Measurements from ENCODE around the gene SPINK4.

SPINK4 gene

DNA sequence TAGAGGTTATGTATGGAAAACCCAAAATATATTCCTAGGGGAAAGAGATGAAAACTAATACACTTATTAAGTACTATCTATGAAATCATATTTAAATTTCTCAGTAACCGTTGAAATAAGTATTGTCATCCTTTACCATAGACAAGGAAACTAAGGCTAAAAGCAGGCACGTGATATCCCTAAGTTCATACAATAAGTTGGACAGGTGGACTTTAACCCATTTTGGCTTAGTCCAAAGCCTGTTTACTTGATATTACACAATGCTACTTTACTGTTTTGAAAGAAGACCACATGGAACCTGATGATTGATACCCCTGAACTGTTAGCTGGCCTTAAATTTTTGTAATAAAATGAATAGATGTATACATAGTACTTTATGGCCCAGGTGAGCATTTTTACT is 53.8 kb downstream of the SPINK4 start:
- Histone ChIP-seq H4K20me1 (ENCODE audit: insufficient read depth, low read length) (peaks cover 21% of the 10 kb centered on the region), H2AFZ (ENCODE audit: low read depth, low read length) (no peak overlapping the region), H3K9ac (ENCODE audit: low read depth, low read length) (no peak overlapping the region), H3K4me2 (ENCODE audit: insufficient read depth, low read length) (no peak overlapping the region), H3K4me1 (ENCODE audit: insufficient read depth, low read length) (peaks cover 61% of the 10 kb centered on the region), H3K79me2 (ENCODE audit: insufficient read depth, low read length) (peaks cover 81% of the 10 kb centered on the region), H3K9me3 (ENCODE audit: insufficient read depth, low read length, severe bottlenecking) (no peaks in the 10 kb centered on the region), H3K36me3 (ENCODE audit: insufficient read depth, low read length) (peaks cover 52% of the 10 kb centered on the region), H3K27me3 (ENCODE audit: insufficient read depth, low read length, poor library complexity) (no peaks in the 10 kb centered on the region), H3K4me3 (ENCODE audit: low read depth in 1 of 2, low read length in 2 of 2) (no peak overlapping the region), H3K27ac (ENCODE audit: low read length) (no peak overlapping the region)
- TF ChIP-seq, protein P1, sequence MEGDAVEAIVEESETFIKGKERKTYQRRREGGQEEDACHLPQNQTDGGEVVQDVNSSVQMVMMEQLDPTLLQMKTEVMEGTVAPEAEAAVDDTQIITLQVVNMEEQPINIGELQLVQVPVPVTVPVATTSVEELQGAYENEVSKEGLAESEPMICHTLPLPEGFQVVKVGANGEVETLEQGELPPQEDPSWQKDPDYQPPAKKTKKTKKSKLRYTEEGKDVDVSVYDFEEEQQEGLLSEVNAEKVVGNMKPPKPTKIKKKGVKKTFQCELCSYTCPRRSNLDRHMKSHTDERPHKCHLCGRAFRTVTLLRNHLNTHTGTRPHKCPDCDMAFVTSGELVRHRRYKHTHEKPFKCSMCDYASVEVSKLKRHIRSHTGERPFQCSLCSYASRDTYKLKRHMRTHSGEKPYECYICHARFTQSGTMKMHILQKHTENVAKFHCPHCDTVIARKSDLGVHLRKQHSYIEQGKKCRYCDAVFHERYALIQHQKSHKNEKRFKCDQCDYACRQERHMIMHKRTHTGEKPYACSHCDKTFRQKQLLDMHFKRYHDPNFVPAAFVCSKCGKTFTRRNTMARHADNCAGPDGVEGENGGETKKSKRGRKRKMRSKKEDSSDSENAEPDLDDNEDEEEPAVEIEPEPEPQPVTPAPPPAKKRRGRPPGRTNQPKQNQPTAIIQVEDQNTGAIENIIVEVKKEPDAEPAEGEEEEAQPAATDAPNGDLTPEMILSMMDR (IDR thresholded peaks at IDR 0.05; ENCODE audit: borderline replicate concordance, extremely low read depth, low read length, poor library complexity, severe bottlenecking) = no peak
- TF ChIP-seq EZH2 (IDR thresholded peaks at IDR 0.05; ENCODE audit: borderline replicate concordance, low read depth, low read length, severe bottlenecking) = no peak
- ATAC-seq (ENCODE audit: insufficient read depth, low read depth) = no peak
- DNase-seq = no peak

DNA sequence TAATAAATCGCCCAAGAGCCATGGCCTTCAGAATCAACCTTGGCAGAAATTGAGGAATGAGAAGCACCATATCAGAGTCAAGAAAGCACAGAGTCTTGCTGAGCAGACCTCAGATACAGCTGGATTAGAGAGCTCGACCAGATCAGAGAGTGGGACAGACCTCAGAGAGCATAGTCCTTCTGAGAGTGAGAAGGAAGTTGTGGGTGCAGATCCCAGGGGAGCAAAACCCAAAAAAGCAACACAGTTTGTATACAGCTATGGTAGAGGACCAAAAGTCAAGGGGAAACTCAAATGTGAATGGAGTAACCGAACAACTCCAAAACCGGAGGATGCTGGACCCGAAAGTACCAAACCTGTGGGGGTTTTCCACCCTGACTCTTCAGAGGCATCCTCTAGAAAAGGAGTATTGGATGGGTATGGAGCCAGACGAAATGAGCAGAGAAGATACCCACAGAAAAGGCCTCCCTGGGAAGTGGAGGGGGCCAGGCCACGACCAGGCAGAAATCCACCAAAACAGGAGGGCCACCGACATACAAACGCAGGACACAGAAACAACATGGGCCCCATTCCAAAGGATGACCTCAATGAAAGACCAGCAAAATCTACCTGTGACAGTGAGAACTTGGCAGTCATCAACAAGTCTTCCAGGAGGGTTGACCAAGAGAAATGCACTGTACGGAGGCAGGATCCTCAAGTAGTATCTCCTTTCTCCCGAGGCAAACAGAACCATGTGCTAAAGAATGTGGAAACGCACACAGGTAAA is 54.9 kb downstream of the SPINK4 start:
- no peak overlapping the region for H3K27ac ChIP-seq (ENCODE audit: low read length)
- H3K27me3 ChIP-seq (ENCODE audit: insufficient read depth, low read length, poor library complexity) = no peaks in the 10 kb centered on the region
- peaks cover 92% of the 10 kb centered on the region for H3K79me2 ChIP-seq (ENCODE audit: insufficient read depth, low read length)
- DNase-seq = no peak
- no peak overlapping the region for H3K4me3 ChIP-seq (ENCODE audit: low read depth in 1 of 2, low read length in 2 of 2)
- no peaks in the 10 kb centered on the region for H3K9me3 ChIP-seq (ENCODE audit: insufficient read depth, low read length, severe bottlenecking)
- H4K20me1 ChIP-seq (ENCODE audit: insufficient read depth, low read length) = peaks cover 21% of the 10 kb centered on the region
- no peak for TF ChIP-seq EZH2 (IDR thresholded peaks at IDR 0.05; ENCODE audit: borderline replicate concordance, low read depth, low read length, severe bottlenecking)
- TF ChIP-seq, protein P1 (IDR thresholded peaks at IDR 0.05; ENCODE audit: borderline replicate concordance, extremely low read depth, low read length, poor library complexity, severe bottlenecking) = no peak
- H3K4me1 ChIP-seq (ENCODE audit: insufficient read depth, low read length) = peaks cover 54% of the 10 kb centered on the region
- no peak for ATAC-seq (ENCODE audit: insufficient read depth, low read depth)
- no peak overlapping the region for H3K4me2 ChIP-seq (ENCODE audit: insufficient read depth, low read length)
- no peak overlapping the region for H3K9ac ChIP-seq (ENCODE audit: low read depth, low read length)
- peaks cover 63% of the 10 kb centered on the region for H3K36me3 ChIP-seq (ENCODE audit: insufficient read depth, low read length)
- no peak overlapping the region for H2AFZ ChIP-seq (ENCODE audit: low read depth, low read length)

DNA sequence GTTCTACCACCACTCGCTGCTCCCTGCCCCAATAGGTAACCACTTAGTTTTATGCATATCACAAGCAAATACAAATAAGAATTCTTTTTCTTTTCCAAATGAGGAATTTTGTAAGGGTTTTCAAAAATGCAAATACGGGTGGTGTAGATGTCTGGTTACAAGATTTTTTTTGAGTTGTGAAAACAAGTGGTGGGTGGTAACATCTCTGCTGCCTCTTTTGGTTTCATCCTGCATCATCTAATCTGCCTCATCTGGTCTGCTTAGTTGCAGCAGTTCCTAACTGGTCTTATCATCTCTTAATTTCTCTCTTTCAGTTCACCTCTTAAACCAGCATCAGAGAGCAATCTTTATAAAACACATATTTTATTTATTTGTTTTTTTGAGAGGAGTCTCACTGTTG is 55.6 kb downstream of the SPINK4 start:
- no peak for DNase-seq
- Histone ChIP-seq H3K27ac (ENCODE audit: low read length) (no peak overlapping the region), H3K4me1 (ENCODE audit: insufficient read depth, low read length) (peaks cover 54% of the 10 kb centered on the region), H3K9ac (ENCODE audit: low read depth, low read length) (no peak overlapping the region), H3K36me3 (ENCODE audit: insufficient read depth, low read length) (peaks cover 66% of the 10 kb centered on the region), H2AFZ (ENCODE audit: low read depth, low read length) (no peak overlapping the region), H4K20me1 (ENCODE audit: insufficient read depth, low read length) (peaks cover 21% of the 10 kb centered on the region), H3K4me3 (ENCODE audit: low read depth in 1 of 2, low read length in 2 of 2) (no peak overlapping the region), H3K4me2 (ENCODE audit: insufficient read depth, low read length) (no peak overlapping the region), H3K79me2 (ENCODE audit: insufficient read depth, low read length) (peaks cover 96% of the 10 kb centered on the region), H3K27me3 (ENCODE audit: insufficient read depth, low read length, poor library complexity) (no peaks in the 10 kb centered on the region), H3K9me3 (ENCODE audit: insufficient read depth, low read length, severe bottlenecking) (no peaks in the 10 kb centered on the region)
- ATAC-seq (ENCODE audit: insufficient read depth, low read depth) = no peak
- TF ChIP-seq EZH2 (IDR thresholded peaks at IDR 0.05; ENCODE audit: borderline replicate concordance, low read depth, low read length, severe bottlenecking) = no peak
- TF ChIP-seq, protein P1 (IDR thresholded peaks at IDR 0.05; ENCODE audit: borderline replicate concordance, extremely low read depth, low read length, poor library complexity, severe bottlenecking) = no peak
